ENCODE data around the gene CENPW. TPM values are rescaled to one million over a fixed set of nuclear protein-coding genes. Genes with fewer than 3 reads are reported as not detected.

CENPW gene
- total and polyA plus RNA-seq, 9 of the 15 experiments (the other 6 are each of a cell fraction or from before 2014, with no cell fraction given) = 48.7 to 285 (median 82.8) TPM

GRCh38 chr6:126374372-126374771 lies 34.5 kb downstream of the CENPW start:
- no TSS peak for BruUV-seq (replicated peaks)
- H3K9ac ChIP-seq (ENCODE audit: insufficient read depth in 1 of 2, low read depth in 2 of 2, low read length in 2 of 2) = no peak overlapping the region
- no peak overlapping the region for H2AFZ ChIP-seq (ENCODE audit: low read depth, low read length)
- H3K9me3 ChIP-seq (replicated peaks; ENCODE audit: control insufficient read depth, insufficient read depth, low read depth, low read length) = no peaks in the 10 kb centered on the region
- no peak for DNase-seq (ENCODE audit: extremely low read depth in 1 of 4, low spot score in 3 of 4)
- no peaks in the 10 kb centered on the region for H3K27me3 ChIP-seq (ENCODE audit: control insufficient read depth in 2 of 2, insufficient read depth in 2 of 2, low read length in 2 of 2)
- no peaks in the 10 kb centered on the region for H4K20me1 ChIP-seq (replicated peaks; ENCODE audit: control insufficient read depth, insufficient read depth, low read length)
- H3K79me2 ChIP-seq (ENCODE audit: control insufficient read depth, insufficient read depth, low read length) = no peaks in the 10 kb centered on the region
- ATAC-seq = no peak
- H3K9me1 ChIP-seq (ENCODE audit: control insufficient read depth, insufficient read depth, low read length) = no peaks in the 10 kb centered on the region
- H3K27ac ChIP-seq (ENCODE audit: extremely low read depth, low read depth, low read length) = no peak overlapping the region
- TF ChIP-seq CXXC5 (CRISPR knock-in tag; IDR thresholded peaks at IDR 0.05) (no peak), KLF6 (CRISPR knock-in tag; IDR thresholded peaks at IDR 0.05; ENCODE audit: borderline replicate concordance) (no peak), PCBP2 (IDR thresholded peaks at IDR 0.05; ENCODE audit: low read depth, low read length, poor library complexity, severe bottlenecking) (no peak), ZNF511 (CRISPR knock-in tag; IDR thresholded peaks at IDR 0.05) (no peak), XRCC5 (IDR thresholded peaks at IDR 0.05; ENCODE audit: low read depth, low read length) (no peak), ZNF764 (CRISPR knock-in tag; IDR thresholded peaks at IDR 0.05; ENCODE audit: low read depth) (no peak)
- in situ Hi-C loops (cut with MboI) (no loop called here), intact Hi-C loops (cut with micrococcal nuclease) (no loop called here)
- peak; percentile 19 for FAIRE-seq
- no peak overlapping the region for H3K4me3 ChIP-seq
- H3K36me3 ChIP-seq (ENCODE audit: control insufficient read depth, insufficient read depth, low read length) = no peaks in the 10 kb centered on the region
- CTCF ChIA-PET (ENCODE audit: low intra/inter-chr PET ratio) = no interaction called here
- no peaks in the 10 kb centered on the region for H3K4me1 ChIP-seq (replicated peaks in 1 of 2; ENCODE audit: control insufficient read depth in 2 of 2, insufficient read depth in 2 of 2, low read length in 2 of 2)
- WGBS (ENCODE audit: insufficient coverage, low coverage, missing lambda C conversion rate) = 67% methylated on average over 1 of the region's 1 CpG
- POLR2A ChIA-PET = no interaction called here
- no peak overlapping the region for H3K4me2 ChIP-seq (ENCODE audit: insufficient read depth, low read length)

- no peak for DNase-seq (ENCODE audit: extremely low read depth in 1 of 4, low spot score in 3 of 4)
- no peaks in the 10 kb centered on the region for H3K9me3 ChIP-seq (replicated peaks; ENCODE audit: control insufficient read depth, insufficient read depth, low read depth, low read length)
- 81% methylated on average over 2 of the region's 2 CpGs for WGBS (ENCODE audit: insufficient coverage, low coverage, missing lambda C conversion rate)
- CTCF ChIA-PET (ENCODE audit: low intra/inter-chr PET ratio) = no interaction called here
- in situ Hi-C loops (cut with MboI) = no loop called here
- no peak overlapping the region for H3K4me3 ChIP-seq
- no peaks in the 10 kb centered on the region for H3K27me3 ChIP-seq (ENCODE audit: control insufficient read depth in 2 of 2, insufficient read depth in 2 of 2, low read length in 2 of 2)
- POLR2A ChIA-PET = no interaction called here
- no peaks in the 10 kb centered on the region for H3K9me1 ChIP-seq (ENCODE audit: control insufficient read depth, insufficient read depth, low read length)
- H3K79me2 ChIP-seq (ENCODE audit: control insufficient read depth, insufficient read depth, low read length) = no peaks in the 10 kb centered on the region
- no TSS peak for BruUV-seq (replicated peaks)
- no peak for ATAC-seq
- H4K20me1 ChIP-seq (replicated peaks; ENCODE audit: control insufficient read depth, insufficient read depth, low read length) = no peaks in the 10 kb centered on the region
- FAIRE-seq = no peak
- no peak overlapping the region for H3K9ac ChIP-seq (ENCODE audit: insufficient read depth in 1 of 2, low read depth in 2 of 2, low read length in 2 of 2)
- H3K36me3 ChIP-seq (ENCODE audit: control insufficient read depth, insufficient read depth, low read length) = no peaks in the 10 kb centered on the region
- no peak overlapping the region for H3K4me2 ChIP-seq (ENCODE audit: insufficient read depth, low read length)
- no peaks in the 10 kb centered on the region for H3K4me1 ChIP-seq (replicated peaks in 1 of 2; ENCODE audit: control insufficient read depth in 2 of 2, insufficient read depth in 2 of 2, low read length in 2 of 2)
- intact Hi-C loops (cut with micrococcal nuclease) = no loop called here
- H3K27ac ChIP-seq (ENCODE audit: extremely low read depth, low read depth, low read length) = no peak overlapping the region
- no peak overlapping the region for H2AFZ ChIP-seq (ENCODE audit: low read depth, low read length)
- TF ChIP-seq USF1 (CRISPR knock-in tag; IDR thresholded peaks at IDR 0.05) (no peak), CCAR2 (IDR thresholded peaks at IDR 0.05; ENCODE audit: low read depth, low read length) (no peak), DACH1 (IDR thresholded peaks at IDR 0.05; ENCODE audit: partially characterized antibody) (no peak), SMAD2 (IDR thresholded peaks at IDR 0.05; ENCODE audit: low read depth, low read length) (no peak), C11orf30 (IDR thresholded peaks at IDR 0.05; ENCODE audit: low read depth) (no peak), ZC3H8 (IDR thresholded peaks at IDR 0.05) (no peak), ZBTB33 (CRISPR knock-in tag; IDR thresholded peaks at IDR 0.05) (no peak), TCF3 (CRISPR knock-in tag; IDR thresholded peaks at IDR 0.05) (no peak), ZNF232 (CRISPR knock-in tag; IDR thresholded peaks at IDR 0.05) (no peak), CBX5 (IDR thresholded peaks at IDR 0.05; ENCODE audit: borderline replicate concordance, low read depth) (no peak)
These were observed 36.8 kb downstream of the CENPW start for GRCh38 chr6:126376682-126377081.

All from K562 (cell line).